Activated T-helper 2 cell treated with anti-CD3 and anti-CD28 coated beads, Interferon-gamma antibody, Interleukin-2, Interleukin-4, amounts not matched to agents 10 μg/mL and 5 μg/mL and 100 μg/mL, durations not matched to agents 14 hours and 24 hours and 36 hours (primary cell): ENCODE data around the gene TENT5A. TPM values are rescaled to one million over a fixed set of nuclear protein-coding genes. Genes with fewer than 3 reads are reported as not detected.

Experiments used
- DNase-seq: peaks from one replicate; pipeline ENCODE4 v3.0.0; 2021; ENCODE audit warnings: low spot score
- H3K27ac Mint-ChIP-seq: one replicate; pipeline ENCODE4 v1.8.0; 2021; ENCODE audit warnings: mixed read lengths
- H3K27me3 Mint-ChIP-seq: one replicate; pipeline ENCODE4 v1.8.0; 2021; ENCODE audit warnings: low read depth, mixed read lengths
- H3K36me3 Mint-ChIP-seq: one replicate; pipeline ENCODE4 v1.8.0; 2021; ENCODE audit warnings: low read depth, mixed read lengths
- H3K4me1 Mint-ChIP-seq: one replicate; pipeline ENCODE4 v1.8.0; 2021; ENCODE audit warnings: low read depth, mixed read lengths
- H3K4me3 Mint-ChIP-seq: one replicate; pipeline ENCODE4 v1.8.0; 2021; ENCODE audit warnings: low read depth, mild to moderate bottlenecking, moderate library complexity, mixed read lengths
- H3K9me3 Mint-ChIP-seq: one replicate; pipeline ENCODE4 v1.8.0; 2021; ENCODE audit warnings: mixed read lengths
- intact Hi-C: fragments of 100-400 bp; cut with micrococcal nuclease; formaldehyde crosslinking; loops from one replicate; pipeline ENCODE4 v1.15.1; 2023
- total RNA-seq: library from RNA; stranded (reverse); gene quantifications from 2 replicates; pipeline ENCODE4 v1.2.3, GENCODE V29; 2022

TENT5A gene
- 0.50 and 0.53 TPM in 2 replicates for total RNA-seq

DNA sequence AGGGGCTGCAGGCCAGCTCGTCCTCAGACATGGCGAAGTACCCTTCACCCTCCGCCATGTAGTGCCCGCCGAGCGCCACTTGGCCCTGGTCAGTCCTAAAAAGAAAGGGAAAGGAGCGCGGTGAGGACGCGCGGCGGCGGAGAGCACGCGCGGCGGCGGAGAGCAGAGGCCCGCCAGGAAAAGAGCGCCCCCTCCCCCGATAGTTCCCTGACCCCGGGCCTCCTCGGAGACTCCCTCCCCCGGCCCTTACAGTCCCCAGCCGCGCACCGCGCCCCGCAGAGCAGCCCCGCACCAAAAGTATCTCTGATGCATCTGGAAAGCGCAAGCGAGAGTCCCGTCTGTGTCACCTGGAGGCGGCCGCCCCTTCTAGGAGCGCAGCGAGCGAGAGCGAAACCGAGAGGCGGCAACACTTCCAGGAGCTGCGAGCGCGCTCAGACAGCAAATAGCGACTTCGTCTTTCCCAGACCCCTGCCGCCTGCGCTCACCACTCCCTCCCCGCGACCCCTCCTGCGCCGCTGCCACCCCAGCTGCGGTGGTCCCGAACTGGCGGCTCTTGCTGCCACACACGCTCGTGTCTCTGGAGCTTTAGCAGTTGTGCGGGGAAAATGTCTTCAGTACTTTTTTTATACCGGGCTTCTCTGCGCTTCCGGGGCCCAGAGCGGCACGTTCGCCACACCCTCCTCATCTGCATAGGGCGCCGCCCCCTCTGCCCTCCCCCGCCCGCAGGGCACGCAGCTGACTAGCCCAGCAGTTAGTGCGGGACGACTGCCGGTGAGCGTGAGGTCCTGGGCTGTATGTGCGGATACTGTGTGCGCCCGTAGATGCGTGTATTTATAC lies at the start of gene TENT5A:
Gene TENT5A, minus strand, starts transcription at position 598 of the 837 bp plus-strand sequence. Its CDS starts 540 bp downstream, at position 58.
- peaks cover 8% of the 10 kb centered on the region for H3K36me3 Mint-ChIP-seq
- peak within 1 kb of the TSS; percentile 34 for H3K27ac Mint-ChIP-seq
- intact Hi-C loops: loop anchor here (2.0 to 10.0 kb wide), 8 partner anchors 20 to 1588 kb away; partner anchors contain the start of genes DOP1A, IBTK and UBE3D
- peaks cover 56% of the 10 kb centered on the region for H3K27me3 Mint-ChIP-seq
- H3K4me1 Mint-ChIP-seq: peaks cover 21% of the 10 kb centered on the region
- DNase-seq: peak; percentile 82
- H3K4me3 Mint-ChIP-seq: peak within 1 kb of the TSS; percentile 82
- no peaks in the 10 kb centered on the region for H3K9me3 Mint-ChIP-seq

DNA sequence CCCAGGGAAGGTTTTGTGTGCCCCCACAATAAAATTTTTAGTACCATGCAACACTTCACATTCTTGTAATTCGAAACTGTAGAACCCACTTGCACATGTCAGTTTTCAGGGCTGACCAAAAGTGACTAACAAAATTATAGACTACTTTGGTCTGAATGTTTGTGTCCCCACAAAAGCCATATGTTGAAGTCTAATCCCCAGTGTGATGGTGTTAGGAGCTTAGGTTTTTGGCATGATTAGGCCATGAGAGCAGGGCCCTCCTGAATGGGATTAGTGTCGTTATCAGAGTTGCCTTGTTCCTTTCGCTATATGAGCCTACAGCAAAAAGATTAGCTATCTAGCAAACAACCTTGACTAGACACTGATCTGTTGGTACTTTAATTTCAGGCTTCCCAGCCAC lies 49.0 kb upstream of the TENT5A start:
- Mint-ChIP-seq H3K9me3 (no peaks in the 10 kb centered on the region), H3K27me3 (peaks cover 6% of the 10 kb centered on the region), H3K36me3 (no peaks in the 10 kb centered on the region), H3K27ac (no peak overlapping the region), H3K4me3 (no peak overlapping the region), H3K4me1 (no peaks in the 10 kb centered on the region)
- intact Hi-C loops: no loop called here
- DNase-seq: no peak

- intact Hi-C loops: no loop called here
- no peaks in the 10 kb centered on the region for H3K9me3 Mint-ChIP-seq
- H3K27me3 Mint-ChIP-seq: peaks cover 6% of the 10 kb centered on the region
- no peak overlapping the region for H3K4me3 Mint-ChIP-seq
- no peak for DNase-seq
- no peaks in the 10 kb centered on the region for H3K36me3 Mint-ChIP-seq
- no peaks in the 10 kb centered on the region for H3K4me1 Mint-ChIP-seq
- H3K27ac Mint-ChIP-seq: no peak overlapping the region
Measured at GRCh38 chr6:81800666-81801065, 48.2 kb upstream of the TENT5A start.

DNA sequence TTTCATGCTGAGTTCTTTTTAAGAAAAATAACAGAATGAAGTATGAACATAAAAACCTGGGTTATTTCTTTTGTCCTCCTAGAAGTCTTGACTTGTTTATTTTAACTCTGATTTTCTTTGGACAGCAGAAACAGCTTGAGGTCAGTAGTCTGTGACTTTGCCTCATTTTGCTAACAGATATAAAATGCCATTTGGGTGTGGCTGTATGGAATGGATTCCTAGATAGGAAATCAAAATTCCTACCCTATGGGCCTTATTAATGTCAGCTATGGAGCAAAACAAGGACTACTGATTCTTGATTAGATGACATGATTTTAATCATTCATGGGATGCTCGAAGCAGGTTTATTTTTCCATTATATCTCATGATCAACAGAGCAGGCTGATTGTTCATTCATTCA lies 46.8 kb upstream of the TENT5A start:
- Mint-ChIP-seq H3K4me3 (no peak overlapping the region), H3K27ac (no peak overlapping the region), H3K27me3 (peaks cover 8% of the 10 kb centered on the region), H3K4me1 (no peaks in the 10 kb centered on the region), H3K9me3 (no peaks in the 10 kb centered on the region), H3K36me3 (no peaks in the 10 kb centered on the region)
- no peak for DNase-seq
- intact Hi-C loops: no loop called here

DNA sequence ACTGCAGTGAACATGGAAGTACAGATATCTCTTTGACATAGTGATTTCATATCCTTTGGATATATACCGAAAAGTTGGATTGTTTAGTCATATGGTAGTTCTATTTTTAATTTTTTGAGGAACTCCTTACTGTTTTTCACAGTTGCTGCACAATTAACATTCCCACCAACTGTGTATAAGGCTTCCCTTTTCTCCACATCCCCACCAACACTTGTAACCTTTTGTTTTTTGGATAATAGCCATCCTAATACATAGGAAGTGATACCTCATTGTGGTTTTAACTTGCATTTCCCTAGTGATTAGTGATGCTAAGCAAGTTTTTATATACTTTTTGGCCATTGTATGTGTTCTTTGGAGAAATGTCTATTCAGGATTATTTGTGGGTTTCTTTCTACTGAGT lies 45.1 kb upstream of the TENT5A start:
- Mint-ChIP-seq H3K4me1 (no peaks in the 10 kb centered on the region), H3K4me3 (no peak overlapping the region), H3K36me3 (no peaks in the 10 kb centered on the region), H3K27me3 (peaks cover 8% of the 10 kb centered on the region), H3K9me3 (no peaks in the 10 kb centered on the region), H3K27ac (no peak overlapping the region)
- intact Hi-C loops: no loop called here
- no peak for DNase-seq

GRCh38 chr6:81795890-81796289 lies 43.4 kb upstream of the TENT5A start:
- Mint-ChIP-seq H3K36me3 (no peaks in the 10 kb centered on the region), H3K4me1 (no peaks in the 10 kb centered on the region), H3K9me3 (no peaks in the 10 kb centered on the region), H3K4me3 (no peak overlapping the region), H3K27ac (no peak overlapping the region), H3K27me3 (peaks cover 13% of the 10 kb centered on the region)
- intact Hi-C loops: no loop called here
- no peak for DNase-seq

DNA sequence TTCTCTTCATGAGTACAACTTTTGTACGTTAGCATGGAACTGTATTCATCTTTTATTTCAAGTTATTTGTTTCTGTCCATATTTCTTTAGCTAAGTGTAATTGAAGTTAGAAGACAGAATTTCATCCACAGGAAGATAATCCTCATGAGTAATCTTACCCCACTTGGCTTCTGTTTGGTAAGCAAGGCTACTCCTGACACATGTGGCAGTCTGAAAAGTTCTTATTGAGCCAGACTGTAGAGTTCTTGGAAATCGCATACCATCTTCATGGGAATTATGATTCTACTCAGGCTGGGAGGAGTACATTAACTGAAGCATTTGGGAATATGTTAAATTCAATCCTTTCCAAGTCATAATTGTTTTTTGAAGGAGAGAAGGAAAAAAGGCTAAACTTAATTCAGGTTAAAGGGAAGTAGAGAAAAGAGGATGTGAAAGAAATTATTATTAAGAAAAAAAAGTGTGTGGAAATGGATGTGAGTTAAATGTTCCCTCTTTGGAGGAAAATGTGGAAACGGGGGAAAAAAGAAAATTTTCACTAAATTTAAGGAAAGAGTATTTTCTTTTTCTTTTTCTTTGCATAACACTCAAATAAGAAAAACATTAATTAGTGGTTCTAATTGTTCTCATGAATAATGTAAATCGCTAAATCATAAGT lies 41.5 kb upstream of the TENT5A start:
- Mint-ChIP-seq H3K36me3 (no peaks in the 10 kb centered on the region), H3K9me3 (no peaks in the 10 kb centered on the region)

GRCh38 chr6:81792826-81793225 lies 40.3 kb upstream of the TENT5A start:
- intact Hi-C loops: no loop called here
- H3K4me3 Mint-ChIP-seq: no peak overlapping the region
- peaks cover 21% of the 10 kb centered on the region for H3K27me3 Mint-ChIP-seq
- no peak for DNase-seq
- no peaks in the 10 kb centered on the region for H3K36me3 Mint-ChIP-seq
- no peaks in the 10 kb centered on the region for H3K9me3 Mint-ChIP-seq
- H3K4me1 Mint-ChIP-seq: no peaks in the 10 kb centered on the region
- H3K27ac Mint-ChIP-seq: no peak overlapping the region

More for the DNA sequence above, 41.5 kb upstream of the TENT5A start:
- no peak for DNase-seq
- Mint-ChIP-seq H3K4me1 (no peaks in the 10 kb centered on the region), H3K27me3 (peaks cover 19% of the 10 kb centered on the region), H3K4me3 (no peak overlapping the region), H3K27ac (no peak overlapping the region)
- intact Hi-C loops: no loop called here

- H3K36me3 Mint-ChIP-seq: no peaks in the 10 kb centered on the region
- no peak overlapping the region for H3K4me3 Mint-ChIP-seq
- H3K27ac Mint-ChIP-seq: no peak overlapping the region
- no peak for DNase-seq
- intact Hi-C loops: no loop called here
- H3K4me1 Mint-ChIP-seq: no peaks in the 10 kb centered on the region
- no peaks in the 10 kb centered on the region for H3K9me3 Mint-ChIP-seq
- peaks cover 28% of the 10 kb centered on the region for H3K27me3 Mint-ChIP-seq
Measured at GRCh38 chr6:81791756-81792155, 39.3 kb upstream of the TENT5A start.

DNA sequence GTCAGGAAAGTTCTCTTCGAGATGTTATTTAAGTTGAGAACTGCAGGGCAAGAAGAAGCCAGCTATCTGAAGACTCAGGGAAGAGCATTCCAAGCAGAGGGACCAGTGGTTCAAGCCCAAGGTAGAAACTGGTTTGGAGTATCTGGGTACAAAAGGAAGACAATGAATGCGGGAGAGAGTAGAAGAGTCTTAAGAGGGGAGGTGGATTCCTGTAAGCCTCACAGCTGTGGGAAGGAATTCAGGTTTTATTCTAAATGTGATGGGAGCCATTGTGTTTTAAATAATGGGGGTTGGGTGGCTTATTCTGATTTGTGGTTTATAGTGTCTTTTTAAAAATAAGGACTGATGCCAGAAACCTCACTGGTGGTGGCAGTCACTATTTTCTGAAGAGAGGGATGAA lies 37.6 kb upstream of the TENT5A start:
- intact Hi-C loops: no loop called here
- no peaks in the 10 kb centered on the region for H3K36me3 Mint-ChIP-seq
- no peak overlapping the region for H3K4me3 Mint-ChIP-seq
- no peaks in the 10 kb centered on the region for H3K9me3 Mint-ChIP-seq
- no peak overlapping the region for H3K27ac Mint-ChIP-seq
- H3K27me3 Mint-ChIP-seq: peaks cover 30% of the 10 kb centered on the region
- no peaks in the 10 kb centered on the region for H3K4me1 Mint-ChIP-seq
- no peak for DNase-seq

- H3K27me3 Mint-ChIP-seq: peaks cover 30% of the 10 kb centered on the region
- intact Hi-C loops: no loop called here
- H3K9me3 Mint-ChIP-seq: no peaks in the 10 kb centered on the region
- no peaks in the 10 kb centered on the region for H3K36me3 Mint-ChIP-seq
- H3K27ac Mint-ChIP-seq: no peak overlapping the region
- no peak for DNase-seq
- H3K4me3 Mint-ChIP-seq: no peak overlapping the region
- no peaks in the 10 kb centered on the region for H3K4me1 Mint-ChIP-seq
Measured at GRCh38 chr6:81789291-81789690, 36.8 kb upstream of the TENT5A start.

GRCh38 chr6:81788748-81789147 lies 36.3 kb upstream of the TENT5A start:
- no peaks in the 10 kb centered on the region for H3K4me1 Mint-ChIP-seq
- H3K4me3 Mint-ChIP-seq: no peak overlapping the region
- H3K9me3 Mint-ChIP-seq: no peaks in the 10 kb centered on the region
- no peak for DNase-seq
- intact Hi-C loops: no loop called here
- H3K36me3 Mint-ChIP-seq: no peaks in the 10 kb centered on the region
- H3K27me3 Mint-ChIP-seq: peaks cover 28% of the 10 kb centered on the region
- no peak overlapping the region for H3K27ac Mint-ChIP-seq

DNA sequence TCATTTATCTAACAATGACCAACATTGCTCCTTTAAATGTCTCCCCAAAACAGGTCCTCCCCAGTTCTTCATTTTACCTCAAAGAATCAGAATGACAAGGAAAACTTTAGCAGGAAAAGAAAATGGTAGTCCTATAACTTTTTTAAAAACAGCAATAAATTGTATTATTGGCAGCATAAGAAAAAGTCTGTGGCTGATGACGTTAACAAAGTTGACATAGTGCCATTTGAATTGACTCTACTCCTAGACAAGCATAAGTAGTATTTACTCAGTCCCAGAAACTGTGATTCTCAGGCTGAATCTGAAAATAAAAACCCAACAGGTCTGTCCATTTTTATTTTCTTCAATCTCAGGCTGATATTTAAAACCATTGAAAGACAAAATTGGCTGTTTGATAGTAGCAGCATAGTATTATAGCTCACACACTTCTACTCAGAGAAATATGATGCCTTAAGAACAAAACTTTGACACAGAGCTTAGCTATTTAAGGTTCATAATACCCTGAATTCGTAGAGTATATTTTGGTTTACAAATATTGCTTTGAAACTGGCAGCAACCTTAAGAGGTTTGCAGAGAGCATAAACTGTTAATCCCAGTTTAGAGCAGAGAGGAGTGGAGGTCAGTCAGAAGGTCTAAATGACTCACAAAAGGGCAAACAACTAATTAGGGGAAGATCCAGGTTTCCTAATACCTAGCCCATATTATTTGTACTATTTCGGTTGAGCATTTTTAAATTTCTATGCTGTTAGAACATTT lies 35.0 kb upstream of the TENT5A start:
- no peaks in the 10 kb centered on the region for H3K36me3 Mint-ChIP-seq
- H3K4me3 Mint-ChIP-seq: no peak overlapping the region
- intact Hi-C loops: no loop called here
- H3K27ac Mint-ChIP-seq: no peak overlapping the region
- peaks cover 27% of the 10 kb centered on the region for H3K27me3 Mint-ChIP-seq
- DNase-seq: no peak
- no peaks in the 10 kb centered on the region for H3K4me1 Mint-ChIP-seq
- no peaks in the 10 kb centered on the region for H3K9me3 Mint-ChIP-seq
